Upper lobe of left lung (tissue), 4 donors: ENCODE data around the gene ADGRE1.
"Not testable (repeated sequence)": the region's sequence is repeated elsewhere in the genome, so short reads cannot be mapped to it uniquely, and the experiment has no call there.

Experiments used
- CTCF ChIP-seq, 6 experiments: fragments of 450-650 bp in 4 of 6; fragments of 200-600 bp in 2 of 6; sonication (generic) in 2 of 6; IDR thresholded peaks; one replicate each; pipeline ENCODE4 v1.5.1; 2016 to 2019; ENCODE audit warnings: antibody characterized with exemption in 6 of 6
- EP300 ChIP-seq, 4 donors: sonication (generic); formaldehyde crosslinking; IDR thresholded peaks; one replicate each; pipeline ENCODE4 v1.5.1; 2017; ENCODE audit warnings: antibody characterized with exemption in 4 of 4, control low read depth in 2 of 4
- POLR2A ChIP-seq, 4 donors: fragments of 450-650 bp; IDR thresholded peaks; one replicate each; pipeline ENCODE4 v1.5.1; 2016 to 2017; ENCODE audit warnings: antibody characterized with exemption in 4 of 4, mild to moderate bottlenecking in 2 of 4
- POLR2AphosphoS5 ChIP-seq, 2 donors: sonication (generic); formaldehyde crosslinking; IDR thresholded peaks; one replicate each; pipeline ENCODE4 v1.5.1; 2017; ENCODE audit warnings: antibody characterized with exemption in 2 of 2

- TF ChIP-seq EP300, CTCF, POLR2A, POLR2AphosphoS5 (IDR thresholded peaks at IDR 0.05): not testable (repeated sequence)
Measured at GRCh38 chr19:6869151-6869882, 18.1 kb upstream of the ADGRE1 start.
